Astrocyte of the cerebellum (primary cell): Measurements from ENCODE around the gene SYNCRIP.

Experiments used
- DNase-seq: peaks from one replicate; pipeline ENCODE4 v3.0.0-alpha.2; 2011; ENCODE audit warnings: low read depth
- H3K4me3 ChIP-seq: 2 replicates; pipeline ENCODE4 v1.5.1; 2011; ENCODE audit warnings: mild to moderate bottlenecking, low read depth, low read length, moderate library complexity
- in situ Hi-C: cut with HindIII; loops from 2 replicates; pipeline ENCODE4 v1.10.0; 2017; ENCODE audit warnings: low sequenced_read_pairs
- TF ChIP-seq, protein P1 (sequence below): IDR thresholded peaks from 2 replicates; pipeline ENCODE4 v1.5.1; 2012; ENCODE audit warnings: low read length, low read depth, moderate library complexity, mild to moderate bottlenecking; ENCODE audit errors: missing control alignments

SYNCRIP gene

DNA sequence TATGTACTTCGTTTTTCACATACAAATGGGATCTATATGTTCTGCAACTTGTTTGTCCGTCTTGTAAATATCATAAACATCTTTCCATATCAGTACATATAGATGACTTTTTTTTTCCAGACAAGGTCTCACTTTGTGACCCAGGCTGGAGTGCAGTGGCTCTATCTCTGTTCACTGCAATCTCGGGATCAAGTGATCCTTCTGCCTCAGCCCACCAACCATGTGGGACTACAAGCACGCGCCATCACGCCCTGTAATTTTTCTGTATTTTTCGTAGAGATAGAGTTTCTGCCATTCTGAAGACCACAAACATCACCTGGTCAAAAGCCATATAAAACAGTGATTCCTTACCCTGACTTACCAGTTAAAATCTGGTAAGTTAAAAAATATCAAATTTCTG is 37.7 kb upstream of the SYNCRIP start:
- TF ChIP-seq, protein P1, sequence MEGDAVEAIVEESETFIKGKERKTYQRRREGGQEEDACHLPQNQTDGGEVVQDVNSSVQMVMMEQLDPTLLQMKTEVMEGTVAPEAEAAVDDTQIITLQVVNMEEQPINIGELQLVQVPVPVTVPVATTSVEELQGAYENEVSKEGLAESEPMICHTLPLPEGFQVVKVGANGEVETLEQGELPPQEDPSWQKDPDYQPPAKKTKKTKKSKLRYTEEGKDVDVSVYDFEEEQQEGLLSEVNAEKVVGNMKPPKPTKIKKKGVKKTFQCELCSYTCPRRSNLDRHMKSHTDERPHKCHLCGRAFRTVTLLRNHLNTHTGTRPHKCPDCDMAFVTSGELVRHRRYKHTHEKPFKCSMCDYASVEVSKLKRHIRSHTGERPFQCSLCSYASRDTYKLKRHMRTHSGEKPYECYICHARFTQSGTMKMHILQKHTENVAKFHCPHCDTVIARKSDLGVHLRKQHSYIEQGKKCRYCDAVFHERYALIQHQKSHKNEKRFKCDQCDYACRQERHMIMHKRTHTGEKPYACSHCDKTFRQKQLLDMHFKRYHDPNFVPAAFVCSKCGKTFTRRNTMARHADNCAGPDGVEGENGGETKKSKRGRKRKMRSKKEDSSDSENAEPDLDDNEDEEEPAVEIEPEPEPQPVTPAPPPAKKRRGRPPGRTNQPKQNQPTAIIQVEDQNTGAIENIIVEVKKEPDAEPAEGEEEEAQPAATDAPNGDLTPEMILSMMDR, result no peak
- DNase-seq, result no peak
- in situ Hi-C loops, result no loop called here
- no peak overlapping the region for H3K4me3 ChIP-seq

GRCh38 chr6:85679445-85680123 is 36.9 kb upstream of the SYNCRIP start:
- in situ Hi-C loops, result loop anchor here (5.0 kb wide), 2 partner anchors 87 to 327 kb away; partner anchors contain the start of gene SNX14
- TF ChIP-seq, protein P1, result no peak
- H3K4me3 ChIP-seq, result peak overlapping the region; percentile 75
- DNase-seq, result no peak

DNA sequence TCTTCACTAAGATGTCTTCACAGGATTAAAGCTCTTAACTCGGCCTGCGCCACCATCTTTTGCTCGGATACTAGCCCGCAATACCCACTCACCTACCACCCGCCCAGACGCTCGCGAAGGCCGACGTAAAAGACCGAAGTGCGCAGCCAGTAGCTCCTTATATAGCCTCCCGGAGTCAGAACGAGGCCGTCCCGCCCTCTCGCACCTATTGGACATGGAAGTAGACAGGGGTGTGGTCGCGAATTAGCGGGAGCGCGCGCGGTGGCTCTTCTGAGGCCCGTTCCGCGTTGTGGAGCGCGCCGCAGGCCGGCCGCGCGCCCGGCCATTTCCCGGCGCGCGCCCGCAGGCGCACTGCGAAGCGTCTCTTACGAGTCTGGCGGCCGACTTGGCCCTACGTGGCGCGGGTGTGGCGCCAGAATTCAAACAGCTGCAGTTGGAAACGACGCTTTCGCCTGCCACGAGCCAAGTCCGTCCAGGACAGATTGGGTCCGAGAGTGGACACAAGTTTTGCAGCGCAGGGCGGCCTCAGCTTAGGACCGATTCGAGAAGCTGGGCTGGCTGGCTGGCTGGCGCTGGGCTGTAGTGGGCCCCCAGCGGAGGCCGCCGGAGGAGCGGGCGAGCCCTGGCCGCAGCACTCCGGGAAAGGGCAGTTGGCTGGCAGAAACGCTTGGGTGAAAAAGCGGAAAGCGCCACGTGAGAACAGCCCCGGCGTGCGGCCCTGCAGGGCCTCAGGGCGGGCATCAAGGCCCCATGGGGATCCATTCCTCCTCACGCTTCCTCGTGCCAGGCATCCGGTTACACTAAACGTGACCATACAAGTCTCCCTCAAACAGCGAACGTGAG is 36.1 kb upstream of the SYNCRIP start:
- DNase-seq, result peak; percentile 98
- TF ChIP-seq, protein P1, result no peak
- peak overlapping the region; percentile 75 for H3K4me3 ChIP-seq
- in situ Hi-C loops, result loop anchor here (5.0 kb wide), 2 partner anchors 87 to 327 kb away; partner anchors contain the start of gene SNX14

GRCh38 chr6:85678026-85678601 is 35.4 kb upstream of the SYNCRIP start:
- DNase-seq, result no peak
- in situ Hi-C loops, result loop anchor here (5.0 kb wide), 2 partner anchors 86 to 326 kb away; partner anchors contain the start of gene SNX14
- H3K4me3 ChIP-seq, result peak overlapping the region; percentile 75
- TF ChIP-seq, protein P1, result no peak

DNA sequence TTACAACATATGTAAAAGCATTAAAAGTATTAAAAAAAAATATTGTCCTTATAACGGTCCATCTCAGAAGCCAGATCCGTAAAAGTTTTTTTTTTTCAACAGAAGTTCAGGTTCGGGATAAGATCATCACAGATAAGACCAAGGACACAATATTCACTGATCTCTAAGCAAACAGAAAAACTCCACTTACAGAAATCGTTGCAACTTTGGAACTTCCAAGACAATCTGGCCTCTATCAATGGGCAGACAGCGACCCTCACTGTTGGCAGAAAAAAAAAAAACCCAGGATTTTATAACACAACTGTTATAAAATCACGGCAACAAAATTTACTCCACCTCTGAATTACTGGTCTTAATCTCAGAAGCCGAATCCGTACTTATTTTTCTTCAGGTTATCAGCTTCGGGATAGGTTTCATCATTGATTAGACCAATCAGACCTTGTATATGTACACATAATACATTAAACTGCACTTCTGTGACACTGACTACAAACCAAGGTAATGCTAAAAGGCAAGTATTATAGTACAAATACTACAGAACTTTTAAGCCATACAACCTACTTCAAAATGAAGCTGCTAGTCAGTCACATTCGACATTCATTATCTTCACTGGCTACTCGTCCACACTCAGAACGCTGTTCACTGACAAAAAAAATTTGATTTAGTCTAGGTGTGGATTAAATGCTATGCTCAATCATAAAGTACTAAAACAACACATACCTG is 34.7 kb upstream of the SYNCRIP start:
- TF ChIP-seq, protein P1, result peak; percentile 35
- peak overlapping the region; percentile 75 for H3K4me3 ChIP-seq
- DNase-seq, result peak; percentile 31
- in situ Hi-C loops, result loop anchor here (5.0 kb wide), 2 partner anchors 85 to 325 kb away; partner anchors contain the start of gene SNX14
